ENCODE results near the gene SPOCK1.

Gene SPOCK1

DNA sequence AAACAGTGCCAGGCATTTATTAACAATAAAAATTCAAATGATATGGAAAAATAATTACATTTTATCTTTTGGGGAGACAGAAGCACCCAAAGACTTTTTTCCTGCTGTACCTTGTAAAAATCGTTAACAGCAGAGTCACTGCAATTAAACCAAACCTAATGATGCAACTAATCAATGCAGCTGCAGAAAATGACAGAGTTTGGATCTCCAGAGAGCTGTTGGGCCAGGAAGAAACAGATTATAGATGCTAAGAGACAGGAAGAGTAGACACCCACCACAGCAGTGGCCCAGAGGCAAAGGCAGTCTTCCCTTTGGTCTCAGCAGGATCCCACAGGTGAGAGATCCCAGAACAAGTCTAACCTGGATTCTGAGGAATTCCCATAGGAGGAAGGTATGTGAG lies 53.0 kb downstream of the SPOCK1 start:
- in situ Hi-C loops (cut with MboI; ENCODE audit: low sequenced_read_pairs): no loop called here

DNA sequence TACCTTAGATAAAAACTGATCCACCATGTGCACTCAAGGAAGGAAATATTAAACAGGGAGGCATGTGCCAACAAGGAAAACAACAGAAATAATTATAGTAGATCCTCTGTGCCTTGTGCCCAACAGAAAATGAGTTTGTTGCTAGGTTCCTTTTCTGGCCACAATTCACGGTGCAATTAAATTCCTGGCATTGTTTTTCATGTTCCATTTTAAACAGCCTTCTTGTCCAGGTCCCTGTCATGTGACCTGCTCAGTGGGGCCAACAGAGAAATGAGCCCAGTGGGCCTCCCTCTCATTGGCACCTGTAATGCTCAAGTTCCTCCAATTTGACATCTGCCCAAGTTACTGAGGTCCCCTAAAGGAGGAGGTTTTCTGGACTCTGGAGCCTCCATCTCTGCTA lies 56.5 kb downstream of the SPOCK1 start:
- in situ Hi-C loops (cut with MboI; ENCODE audit: low sequenced_read_pairs): no loop called here

DNA sequence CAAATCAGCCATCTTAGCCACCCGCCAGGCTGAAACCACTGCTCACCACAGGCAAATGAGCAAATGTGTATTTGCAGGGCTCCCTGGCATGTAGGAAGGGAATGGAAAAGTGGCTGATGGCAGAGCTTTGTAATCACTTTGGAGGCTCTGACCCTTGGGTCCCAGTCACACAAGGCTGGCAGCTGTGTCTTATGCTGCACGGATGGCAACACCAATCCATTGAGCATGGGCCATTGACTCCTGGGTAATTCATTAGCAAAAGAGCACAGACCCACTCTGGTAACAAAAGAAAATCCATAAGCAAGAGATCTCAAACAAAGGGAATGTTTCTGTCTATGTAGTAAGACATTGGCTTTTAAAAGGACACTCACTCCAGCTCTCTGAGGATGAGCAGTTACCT lies 57.6 kb downstream of the SPOCK1 start:
- in situ Hi-C loops (cut with MboI; ENCODE audit: low sequenced_read_pairs): no loop called here

DNA sequence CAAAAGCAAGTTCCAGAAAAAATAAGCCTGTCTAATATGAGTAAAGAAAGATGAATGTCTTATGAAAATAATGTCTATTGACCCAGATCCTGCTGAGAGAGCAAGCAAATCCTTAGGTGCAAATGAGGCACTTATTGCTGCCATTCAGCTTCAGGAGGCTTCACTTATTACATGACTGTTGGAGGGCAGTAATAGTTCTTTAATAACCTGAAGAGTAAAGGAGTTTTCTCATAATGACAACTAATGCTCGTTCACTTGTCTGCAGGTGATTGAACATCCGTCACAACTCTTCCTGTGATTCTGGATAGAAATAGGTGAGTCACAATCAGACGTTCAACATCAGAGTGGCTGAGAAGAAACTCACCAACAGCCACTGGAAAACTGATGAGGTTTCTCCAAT lies 58.3 kb downstream of the SPOCK1 start:
- in situ Hi-C loops (cut with MboI; ENCODE audit: low sequenced_read_pairs): no loop called here

DNA sequence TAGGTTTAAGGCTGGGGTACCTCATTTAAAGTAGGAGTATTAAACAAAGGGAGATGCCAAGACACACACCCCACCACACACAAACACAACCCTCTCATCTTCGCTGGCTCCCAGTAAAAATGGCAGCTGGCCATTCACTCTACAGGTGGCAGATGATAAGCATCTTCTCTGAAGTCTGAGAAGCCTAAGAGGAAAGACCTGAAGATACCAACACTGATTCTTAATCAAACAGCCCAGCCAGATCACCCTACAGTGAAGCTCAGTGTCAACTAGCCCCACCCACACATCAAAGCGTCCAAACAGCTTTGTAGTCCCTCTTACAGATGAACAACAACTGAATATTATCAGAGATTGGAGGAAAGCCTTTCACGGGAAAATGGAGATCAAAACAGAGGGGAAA lies 59.5 kb downstream of the SPOCK1 start:
- in situ Hi-C loops (cut with MboI; ENCODE audit: low sequenced_read_pairs): no loop called here

GRCh38 chr5:137438932-137439331 lies 60.2 kb downstream of the SPOCK1 start:
- in situ Hi-C loops (cut with MboI; ENCODE audit: low sequenced_read_pairs): no loop called here

GRCh38 chr5:137437774-137438173 lies 61.4 kb downstream of the SPOCK1 start:
- in situ Hi-C loops (cut with MboI; ENCODE audit: low sequenced_read_pairs): no loop called here

DNA sequence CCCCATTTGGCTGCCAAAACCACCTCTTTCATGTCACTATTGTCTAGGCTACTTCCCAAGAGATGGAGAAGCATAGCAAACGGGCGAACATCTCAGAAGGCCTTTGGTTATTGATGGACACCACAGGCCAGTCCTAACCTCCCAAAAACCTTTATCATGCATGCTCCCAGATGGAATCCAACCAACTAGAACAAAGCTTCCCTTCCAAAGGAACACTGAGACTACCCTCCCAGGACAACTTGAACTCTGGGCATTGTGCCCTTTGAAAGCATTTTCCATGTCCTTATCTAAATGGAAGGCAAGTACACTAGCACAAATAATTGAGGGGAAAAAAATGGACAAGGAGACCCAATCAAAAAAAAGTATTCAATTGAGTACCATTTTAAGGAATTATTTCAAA lies 65.6 kb downstream of the SPOCK1 start:
- in situ Hi-C loops (cut with MboI; ENCODE audit: low sequenced_read_pairs): no loop called here

- in situ Hi-C loops (cut with MboI; ENCODE audit: low sequenced_read_pairs): no loop called here
Measured at GRCh38 chr5:137432376-137432775, 66.8 kb downstream of the SPOCK1 start.

GRCh38 chr5:137431051-137431450 lies 68.1 kb downstream of the SPOCK1 start:
- in situ Hi-C loops (cut with MboI; ENCODE audit: low sequenced_read_pairs): no loop called here

DNA sequence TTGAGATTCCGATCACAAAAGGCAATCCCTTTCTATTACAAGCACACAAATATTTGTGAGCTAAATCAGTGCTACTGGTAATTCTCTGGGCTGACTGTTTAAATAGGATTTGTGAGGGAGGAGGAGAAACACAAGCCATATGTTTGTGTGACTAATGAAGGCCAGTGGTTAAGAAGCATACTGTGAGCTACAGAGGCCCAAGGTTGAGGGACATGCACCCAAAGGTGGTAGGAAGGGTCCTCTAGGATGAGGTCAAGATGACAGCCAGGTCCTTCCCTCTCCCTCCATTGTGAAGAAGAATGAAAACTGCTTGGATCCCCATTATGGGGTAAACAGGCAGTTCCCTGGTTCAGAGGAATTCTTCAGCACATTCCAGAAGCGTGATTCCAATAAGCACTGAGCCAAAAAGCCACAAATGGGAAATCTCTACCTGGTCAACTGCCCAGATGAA lies 83.9 kb downstream of the SPOCK1 start:
- in situ Hi-C loops (cut with MboI; ENCODE audit: low sequenced_read_pairs): no loop called here

DNA sequence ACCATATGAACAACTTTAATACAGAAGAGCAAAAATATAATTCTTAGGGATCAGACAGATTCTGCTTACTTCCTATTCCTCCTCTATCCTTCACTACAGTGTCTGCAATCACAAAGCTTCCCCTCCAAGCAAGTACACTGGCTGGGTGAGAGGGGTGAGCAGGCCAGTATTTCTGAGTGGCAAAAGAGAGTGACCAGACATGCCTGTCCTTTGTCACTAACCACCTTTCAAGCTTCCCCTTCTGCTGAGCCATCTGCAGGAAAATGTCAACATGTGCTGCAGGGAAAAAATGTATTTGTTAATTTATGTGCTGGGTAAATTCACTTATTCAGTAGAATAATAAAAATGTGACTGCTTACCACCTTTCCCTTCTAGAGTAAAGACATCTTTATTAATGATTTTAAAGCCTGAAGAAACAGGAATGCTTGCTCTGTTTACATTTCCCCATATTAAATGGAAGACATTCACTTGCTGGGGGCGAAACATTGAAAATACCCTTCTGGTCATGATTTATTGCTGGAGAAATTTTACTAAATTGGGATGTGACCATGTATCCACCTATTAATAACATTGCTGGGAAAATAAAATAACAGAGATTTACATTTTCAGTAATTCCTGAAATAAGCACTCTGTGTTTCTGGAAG lies 84.9 kb downstream of the SPOCK1 start:
- in situ Hi-C loops (cut with MboI; ENCODE audit: low sequenced_read_pairs): no loop called here

DNA sequence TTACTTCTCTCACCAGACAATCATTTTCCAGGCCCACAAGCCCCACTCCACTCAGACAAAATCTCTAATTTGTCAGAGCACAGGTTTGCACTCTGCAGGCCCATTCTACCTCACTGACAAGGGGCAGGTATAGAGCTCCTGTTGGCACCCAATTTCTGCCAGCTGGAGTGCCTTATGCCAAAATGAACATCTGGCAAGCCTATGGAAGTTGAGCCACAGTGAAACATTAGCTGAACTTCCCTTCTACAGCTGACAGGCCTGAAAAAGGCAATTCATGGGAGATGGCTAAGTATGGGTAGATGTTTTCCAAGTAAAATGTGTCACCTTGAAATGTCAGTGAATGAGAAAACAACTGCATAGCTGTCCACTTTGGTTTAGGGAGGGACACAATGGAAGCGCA lies 87.0 kb downstream of the SPOCK1 start:
- in situ Hi-C loops (cut with MboI; ENCODE audit: low sequenced_read_pairs): no loop called here

DNA sequence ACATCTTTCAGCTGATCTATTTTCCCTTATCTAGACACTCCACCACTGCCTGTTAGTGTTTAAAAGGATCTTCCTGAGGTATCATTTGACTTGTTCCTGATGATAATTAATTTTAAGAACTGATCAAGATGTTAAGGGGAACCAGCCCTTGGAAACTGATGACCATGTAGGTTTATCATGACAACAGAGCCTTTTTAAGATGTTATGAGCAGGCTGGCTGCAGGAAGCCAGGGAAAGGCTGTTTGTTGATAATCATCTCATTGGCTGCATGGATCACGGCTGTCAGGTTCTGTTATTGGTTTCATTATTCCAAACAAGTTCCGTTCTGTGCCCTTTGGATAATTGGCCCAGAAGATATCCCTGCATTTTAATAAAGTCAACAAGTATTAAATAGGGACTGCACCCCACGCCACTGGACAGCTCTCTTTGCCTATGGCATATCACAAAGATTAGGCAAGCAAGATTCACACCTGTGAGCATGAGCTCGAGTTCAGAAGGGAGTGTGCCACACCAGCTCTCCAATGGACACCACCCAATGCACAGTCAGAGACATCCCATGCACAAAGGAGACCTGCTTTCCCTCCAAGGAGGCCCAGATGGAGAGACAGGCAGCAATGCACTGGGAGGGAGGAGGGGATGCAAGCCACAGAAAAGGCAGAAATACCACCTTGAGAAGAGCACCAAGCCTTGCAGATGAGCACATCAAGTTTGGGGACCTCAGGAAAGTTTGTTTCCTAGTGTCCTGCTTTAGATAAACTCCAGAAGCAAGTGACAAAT lies 88.7 kb downstream of the SPOCK1 start:
- in situ Hi-C loops (cut with MboI; ENCODE audit: low sequenced_read_pairs): no loop called here

DNA sequence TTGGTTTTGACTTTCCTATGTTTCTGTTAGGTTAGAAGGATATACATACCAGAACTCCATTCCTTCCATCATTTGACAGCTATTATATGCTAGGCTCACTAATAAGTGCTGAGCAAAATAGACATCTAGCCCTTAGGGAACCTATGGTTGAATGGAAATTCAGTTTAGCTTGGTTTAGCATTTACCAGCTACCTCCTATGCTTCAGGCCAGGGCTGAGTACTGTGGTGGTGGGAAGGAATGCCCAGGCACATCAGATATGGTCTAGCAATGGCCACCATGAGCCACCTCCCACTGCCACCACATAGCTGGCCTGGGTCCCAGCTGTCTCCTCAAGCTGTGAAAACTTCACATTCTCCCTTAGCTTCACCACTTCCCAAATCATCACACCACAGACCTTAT lies 89.4 kb downstream of the SPOCK1 start:
- in situ Hi-C loops (cut with MboI; ENCODE audit: low sequenced_read_pairs): no loop called here

DNA sequence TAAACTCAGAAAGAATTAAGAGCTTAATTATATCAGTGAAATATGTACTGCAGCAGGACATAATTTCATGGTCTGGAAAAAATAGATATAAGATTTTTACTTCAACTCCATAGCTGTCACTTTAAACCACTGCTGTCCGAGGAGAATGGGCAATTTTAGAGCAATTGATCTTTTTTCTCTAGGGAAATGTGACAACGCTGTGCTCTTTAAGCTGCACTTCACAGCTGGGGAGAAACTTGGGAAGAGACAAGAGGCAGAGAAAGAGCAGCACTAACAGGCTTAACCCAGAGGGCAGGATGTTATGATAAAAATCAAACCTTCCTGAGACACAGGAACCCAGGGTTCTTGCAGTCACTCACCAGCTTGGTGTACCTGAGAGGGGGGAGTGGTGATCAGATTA lies 92.0 kb downstream of the SPOCK1 start:
- in situ Hi-C loops (cut with MboI; ENCODE audit: low sequenced_read_pairs): no loop called here

GRCh38 chr5:137405393-137405792 lies 93.7 kb downstream of the SPOCK1 start:
- in situ Hi-C loops (cut with MboI; ENCODE audit: low sequenced_read_pairs): no loop called here

DNA sequence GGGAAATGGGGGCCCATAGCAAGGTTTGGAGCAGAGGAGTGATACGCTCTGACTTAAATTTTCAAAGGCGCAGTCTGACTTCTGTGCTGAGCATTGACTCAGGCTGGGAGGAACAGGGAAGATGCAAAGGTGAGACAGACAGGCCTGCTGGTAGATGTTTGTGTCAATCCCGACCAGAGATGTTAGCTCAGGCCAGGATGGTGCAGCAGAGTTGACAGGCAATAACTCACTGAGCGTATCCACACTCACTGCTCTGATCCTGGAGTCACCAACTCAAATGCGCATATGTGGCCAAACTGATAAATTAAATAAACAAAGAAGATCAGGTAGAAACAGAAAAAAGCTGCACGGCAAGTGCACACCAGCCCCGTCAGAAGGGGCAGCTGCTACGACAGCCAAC lies 95.3 kb downstream of the SPOCK1 start:
- in situ Hi-C loops (cut with MboI; ENCODE audit: low sequenced_read_pairs): no loop called here

DNA sequence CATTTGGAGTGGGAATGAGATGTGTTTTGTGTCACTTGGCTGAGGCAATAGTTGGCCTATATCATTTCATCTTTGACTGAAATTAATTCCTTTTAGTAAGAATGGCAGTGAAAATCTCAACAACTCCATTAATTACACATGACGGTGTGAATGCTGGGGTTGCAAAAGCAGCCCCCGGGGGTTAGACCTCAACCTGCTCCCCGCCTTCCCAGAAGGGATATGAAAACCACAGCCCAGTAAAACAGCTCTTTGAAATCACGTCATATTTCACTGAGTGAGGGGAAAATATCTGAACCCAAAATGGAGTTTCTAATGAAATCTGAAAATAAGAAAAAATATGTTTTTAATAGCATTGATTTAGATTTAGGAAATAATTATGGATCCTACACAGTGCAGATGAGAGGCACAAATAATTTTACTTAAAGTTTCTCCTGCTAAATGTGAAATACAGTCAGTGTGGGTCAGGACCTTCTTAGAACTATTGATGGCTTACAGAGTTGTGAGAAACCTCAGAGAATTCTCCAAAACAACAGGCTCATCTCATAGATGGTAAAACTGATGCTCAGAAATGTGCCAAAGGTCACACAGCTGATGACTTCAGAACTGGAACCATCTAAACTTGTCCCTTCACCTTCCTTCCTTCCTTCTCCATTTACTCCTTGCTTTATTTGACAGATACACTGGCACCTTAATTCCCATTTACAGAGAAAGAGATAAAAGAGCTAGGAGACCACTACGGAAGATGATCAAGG lies 96.5 kb downstream of the SPOCK1 start:
- in situ Hi-C loops (cut with MboI; ENCODE audit: low sequenced_read_pairs): no loop called here

DNA sequence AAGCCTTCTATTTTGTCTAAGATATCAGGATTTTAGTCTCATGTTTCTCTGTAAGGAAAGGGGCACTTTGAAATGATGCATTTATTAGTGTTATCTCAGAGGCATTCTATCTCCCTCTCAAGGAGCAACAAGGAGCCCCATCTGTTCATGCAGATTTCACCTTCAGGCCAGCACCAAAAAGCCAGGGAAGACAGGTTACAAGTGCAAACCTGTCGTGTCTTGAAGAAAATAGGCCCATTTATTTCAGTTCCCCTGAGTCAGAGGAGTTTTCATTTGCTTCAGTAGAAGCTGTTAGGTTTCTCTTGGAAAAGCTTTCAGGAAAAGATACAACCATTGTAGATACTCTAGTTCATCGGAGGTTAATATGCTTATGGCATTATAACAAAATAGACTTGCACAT lies 97.2 kb downstream of the SPOCK1 start:
- in situ Hi-C loops (cut with MboI; ENCODE audit: low sequenced_read_pairs): no loop called here

DNA sequence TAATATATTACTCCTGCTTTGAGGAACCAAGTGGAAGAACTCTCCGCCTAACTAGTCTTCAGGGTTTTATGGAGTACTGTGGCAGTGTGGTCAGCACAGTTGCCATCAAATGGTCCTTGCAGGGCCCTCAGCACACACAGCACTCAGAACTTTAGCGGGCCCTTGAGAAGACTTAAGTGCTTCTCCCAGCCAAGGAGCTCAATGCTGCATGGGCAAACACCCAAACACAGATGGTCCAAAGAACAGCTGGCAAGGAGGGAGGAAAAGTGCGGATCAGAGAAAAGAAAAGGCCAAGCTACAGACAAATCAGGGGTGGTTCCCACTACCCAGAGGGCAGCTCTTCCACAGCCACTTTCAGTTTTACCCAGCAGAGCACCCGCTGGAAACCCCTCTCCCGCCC lies 98.6 kb downstream of the SPOCK1 start:
- in situ Hi-C loops (cut with MboI; ENCODE audit: low sequenced_read_pairs): no loop called here

DNA sequence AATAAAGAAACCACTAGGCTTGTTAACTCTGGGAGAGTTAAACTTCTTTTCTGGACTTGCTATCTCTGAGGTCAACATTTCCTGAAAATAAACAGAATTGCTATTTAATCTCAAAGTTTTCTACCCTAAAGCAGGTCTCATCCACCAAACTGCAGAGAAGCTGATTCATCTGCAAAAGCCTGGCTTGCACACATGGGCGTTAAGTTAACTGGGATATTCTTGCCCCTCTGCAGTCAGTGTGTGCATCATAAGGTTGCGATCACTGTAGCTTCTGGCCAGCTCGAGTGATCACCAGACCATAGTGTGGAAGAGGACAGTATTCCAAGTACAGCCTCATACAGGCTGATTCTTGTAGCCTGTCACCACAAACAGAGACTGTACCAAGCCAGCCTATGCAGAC lies 99.2 kb downstream of the SPOCK1 start:
- in situ Hi-C loops (cut with MboI; ENCODE audit: low sequenced_read_pairs): no loop called here

Measured in HL-60/S4 treated with retinoic acid at 250 ng/mL for 4 days and 3 days (cell line).